Urothelium cell line (cell line): ENCODE measurements around the gene ZC3H10.

Experiments
- DNase-seq: peaks from one replicate; pipeline ENCODE4 v3.0.0; 2011; ENCODE audit warnings: low spot score, mixed read lengths
- FAIRE-seq: peaks from 2 replicates; lab custom pipeline; 2011; peaks lifted over from hg19 to GRCh38; lab: Jason Lieb, UNC

Gene ZC3H10

GRCh38 chr12:56126732-56127239, 8.7 kb downstream of the ZC3H10 start:
- FAIRE-seq (no peak), DNase-seq (no peak)

GRCh38 chr12:56127485-56127887, 9.4 kb downstream of the ZC3H10 start:
- FAIRE-seq: no peak
- DNase-seq: no peak

- peak; percentile 30 for FAIRE-seq
- DNase-seq: peak; percentile 98
These were observed 10.0 kb downstream of the ZC3H10 start, which contains the start of gene ESYT1 for GRCh38 chr12:56127888-56128669. Gene ESYT1 (plus strand): TSS chr12:56128267. CDS start chr12:56128320, 53 bp downstream.

GRCh38 chr12:56128670-56129205, 10.7 kb downstream of the ZC3H10 start:
- DNase-seq: no peak
- FAIRE-seq: no peak

- FAIRE-seq (no peak), DNase-seq (peak; percentile 69)
These were observed 11.3 kb downstream of the ZC3H10 start for GRCh38 chr12:56129206-56129941.

- DNase-seq (no peak), FAIRE-seq (no peak)
These were observed 12.0 kb downstream of the ZC3H10 start for GRCh38 chr12:56129942-56130495.

GRCh38 chr12:56130876-56131275, 12.8 kb downstream of the ZC3H10 start:
- FAIRE-seq: no peak

GRCh38 chr12:56134897-56135296, 16.8 kb downstream of the ZC3H10 start:
- FAIRE-seq: no peak
- no peak for DNase-seq

More at GRCh38 chr12:56130876-56131275, 12.8 kb downstream of the ZC3H10 start:
- DNase-seq: no peak

- FAIRE-seq (no peak), DNase-seq (no peak)
These were observed 19.9 kb downstream of the ZC3H10 start for GRCh38 chr12:56137853-56138571.

GRCh38 chr12:56141946-56142784, 24.1 kb downstream of the ZC3H10 start:
- FAIRE-seq: no peak
- no peak for DNase-seq

GRCh38 chr12:56143217-56143616, 25.2 kb downstream of the ZC3H10 start:
- no peak for FAIRE-seq
- DNase-seq: no peak

- DNase-seq (no peak), FAIRE-seq (no peak)
These were observed 25.8 kb downstream of the ZC3H10 start for GRCh38 chr12:56143870-56144269.

GRCh38 chr12:56145217-56145616, 27.2 kb downstream of the ZC3H10 start:
- DNase-seq (no peak), FAIRE-seq (no peak)

GRCh38 chr12:56146492-56147460, 28.7 kb downstream of the ZC3H10 start:
- no peak for FAIRE-seq
- no peak for DNase-seq

GRCh38 chr12:56150563-56150962, 32.5 kb downstream of the ZC3H10 start:
- DNase-seq: no peak

GRCh38 chr12:56151672-56152131, 33.6 kb downstream of the ZC3H10 start:
- FAIRE-seq: no peak
- DNase-seq: peak; percentile 66

More at GRCh38 chr12:56150563-56150962, 32.5 kb downstream of the ZC3H10 start:
- FAIRE-seq: no peak

GRCh38 chr12:56152132-56152755, 34.2 kb downstream of the ZC3H10 start, which contains the start of gene MYL6B:
Gene MYL6B (plus strand): TSS chr12:56152587. CDS start chr12:56153919, 1,332 bp downstream.
- peak; percentile 69 for FAIRE-seq

More at GRCh38 chr12:56152132-56152755, 34.2 kb downstream of the ZC3H10 start, which contains the start of gene MYL6B:
- peak; percentile 96 for DNase-seq
